Measurements from ENCODE around the gene TTLL9.

DNA sequence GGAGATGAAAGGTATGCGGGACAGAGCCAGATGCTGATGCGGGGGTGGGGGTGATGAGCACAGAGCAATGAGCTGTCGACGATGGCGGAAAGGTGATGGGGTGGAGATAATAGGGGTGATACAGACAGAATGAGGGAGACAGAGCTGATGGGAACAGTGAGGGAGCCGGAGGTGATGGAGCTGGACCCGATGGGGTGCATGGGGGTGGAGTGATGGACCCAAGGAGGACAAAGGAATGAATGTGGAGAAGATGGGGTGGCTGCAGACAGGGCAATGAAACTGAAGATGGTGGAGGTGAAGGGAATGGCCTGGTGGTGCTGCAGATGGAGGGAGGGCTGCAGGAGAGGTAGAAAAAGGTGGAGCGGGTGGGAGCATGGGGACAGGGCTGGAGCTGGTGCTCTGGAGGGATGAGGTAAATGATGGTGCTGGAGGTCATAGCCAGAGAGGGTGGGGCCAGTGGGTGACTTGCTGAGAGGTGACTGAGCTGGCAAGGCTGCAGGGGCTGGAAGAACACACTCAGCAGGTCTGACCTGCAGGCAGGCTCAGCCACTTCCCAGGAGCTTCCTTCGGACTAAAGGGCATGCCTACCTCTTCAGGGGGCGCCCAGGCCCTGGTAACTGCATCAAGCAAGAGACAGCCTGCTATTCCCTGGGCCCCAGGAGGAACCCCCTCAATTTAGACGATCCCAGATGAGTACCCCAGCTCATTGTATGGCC, 19.0 kb upstream of the TTLL9 start:
- TF ChIP-seq, protein P1, sequence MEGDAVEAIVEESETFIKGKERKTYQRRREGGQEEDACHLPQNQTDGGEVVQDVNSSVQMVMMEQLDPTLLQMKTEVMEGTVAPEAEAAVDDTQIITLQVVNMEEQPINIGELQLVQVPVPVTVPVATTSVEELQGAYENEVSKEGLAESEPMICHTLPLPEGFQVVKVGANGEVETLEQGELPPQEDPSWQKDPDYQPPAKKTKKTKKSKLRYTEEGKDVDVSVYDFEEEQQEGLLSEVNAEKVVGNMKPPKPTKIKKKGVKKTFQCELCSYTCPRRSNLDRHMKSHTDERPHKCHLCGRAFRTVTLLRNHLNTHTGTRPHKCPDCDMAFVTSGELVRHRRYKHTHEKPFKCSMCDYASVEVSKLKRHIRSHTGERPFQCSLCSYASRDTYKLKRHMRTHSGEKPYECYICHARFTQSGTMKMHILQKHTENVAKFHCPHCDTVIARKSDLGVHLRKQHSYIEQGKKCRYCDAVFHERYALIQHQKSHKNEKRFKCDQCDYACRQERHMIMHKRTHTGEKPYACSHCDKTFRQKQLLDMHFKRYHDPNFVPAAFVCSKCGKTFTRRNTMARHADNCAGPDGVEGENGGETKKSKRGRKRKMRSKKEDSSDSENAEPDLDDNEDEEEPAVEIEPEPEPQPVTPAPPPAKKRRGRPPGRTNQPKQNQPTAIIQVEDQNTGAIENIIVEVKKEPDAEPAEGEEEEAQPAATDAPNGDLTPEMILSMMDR (IDR thresholded peaks at IDR 0.05): no peak
- TF ChIP-seq EZH2 (IDR thresholded peaks at IDR 0.05; ENCODE audit: borderline replicate concordance, insufficient read depth, low read depth, low read length, poor library complexity, severe bottlenecking): no peak

Measured in B cell (primary cell).